ENCODE data around the gene SRGAP3. TPM values are rescaled to one million over a fixed set of nuclear protein-coding genes. Genes with fewer than 3 reads are reported as not detected.
"Not testable (repeated sequence)": the region's sequence is repeated elsewhere in the genome, so short reads cannot be mapped to it uniquely, and the experiment has no call there.

The SRGAP3 gene
- total and polyA plus RNA-seq, 8 donors: 0.31 to 31.7 (median 5.8) TPM

DNA sequence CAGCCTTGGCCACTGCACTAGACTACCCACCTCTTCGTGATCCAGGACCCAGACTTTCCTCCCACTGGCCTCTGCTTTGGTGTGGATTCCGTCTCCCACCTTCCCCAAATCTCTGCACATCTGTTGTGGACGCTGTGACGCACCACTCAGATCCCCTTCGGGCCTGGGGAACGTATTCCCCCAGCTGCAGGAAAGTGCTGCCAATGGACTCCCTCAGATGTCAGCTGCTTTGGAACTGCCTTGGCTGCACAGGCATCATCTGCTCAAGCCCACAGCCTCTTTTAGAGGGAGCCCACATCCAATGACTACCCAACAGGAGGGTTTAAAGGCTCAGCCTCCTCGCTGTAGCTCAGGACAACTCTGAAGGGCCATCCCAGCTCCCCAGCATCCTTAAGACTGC is 152.0 kb downstream of the SRGAP3 start:
- intact Hi-C loops (cut with DNase I; ENCODE audit: low total_unique reads): no loop called here
- Histone ChIP-seq H3K27me3 (no peaks in the 10 kb centered on the region), H3K9me3 (no peaks in the 10 kb centered on the region), H3K36me3 (no peaks in the 10 kb centered on the region), H3K4me3 (no peak overlapping the region), H3K4me1 (peaks cover 0 to 14% (median 3%) of the 10 kb centered on the region in 4 donors), H3K27ac (no peak overlapping the region)
- DNase-seq: no peak
- 82 to 96% (median 88%) methylated on average over 4 to 7 of the region's 7 CpGs for WGBS, 5 donors
- no peak for TF ChIP-seq POLR2AphosphoS5 (IDR thresholded peaks at IDR 0.05)
- TF ChIP-seq CTCF (IDR thresholded peaks at IDR 0.05): no peak
- TF ChIP-seq POLR2A (IDR thresholded peaks at IDR 0.05): no peak
- TF ChIP-seq EP300 (IDR thresholded peaks at IDR 0.05): no peak

DNA sequence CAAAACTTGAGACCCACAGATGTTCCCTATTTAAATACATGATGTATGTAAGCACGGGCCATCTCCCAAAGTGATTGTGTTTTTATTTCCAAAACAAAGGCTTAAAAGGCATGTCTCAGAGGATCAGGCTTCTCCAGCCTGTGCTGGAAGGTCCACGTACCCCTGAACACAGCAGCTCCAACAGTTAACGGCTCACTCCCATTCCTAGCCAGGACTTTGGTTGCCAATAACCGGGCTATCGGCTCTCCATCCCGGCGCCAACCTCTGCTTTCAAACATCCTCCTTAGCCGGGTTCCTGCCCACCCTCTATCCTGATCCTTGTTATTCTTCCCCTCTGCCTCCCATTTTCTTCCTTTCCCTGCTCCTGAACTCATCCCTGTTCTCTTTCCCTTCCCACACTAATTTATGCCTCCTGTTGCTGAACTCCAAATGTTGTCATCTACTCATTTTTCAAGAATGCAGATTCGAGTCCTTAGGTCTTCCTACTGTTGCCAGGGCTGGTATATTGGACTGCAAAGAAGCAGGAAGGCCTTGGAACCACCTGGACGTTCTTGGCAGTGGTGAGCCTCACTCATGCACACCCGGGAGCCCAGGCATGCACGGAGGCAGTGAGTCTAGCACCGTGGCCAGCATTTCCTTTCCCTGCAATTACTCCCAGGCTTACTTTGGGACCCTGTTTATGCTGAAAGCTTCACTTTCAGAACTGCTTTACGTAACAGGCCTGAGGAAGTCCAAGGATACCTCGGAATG is 157.8 kb downstream of the SRGAP3 start:
- no peak overlapping the region for H3K4me3 ChIP-seq
- H3K27ac ChIP-seq: no peak overlapping the region
- no peaks in the 10 kb centered on the region for H3K36me3 ChIP-seq
- TF ChIP-seq CTCF (IDR thresholded peaks at IDR 0.05): no peak
- TF ChIP-seq POLR2AphosphoS5 (IDR thresholded peaks at IDR 0.05): no peak
- TF ChIP-seq EP300 (IDR thresholded peaks at IDR 0.05): no peak
- TF ChIP-seq POLR2A (IDR thresholded peaks at IDR 0.05): no peak
- H3K27me3 ChIP-seq: no peaks in the 10 kb centered on the region
- WGBS, 5 donors: 56 to 74% (median 61%) methylated on average over 15 of the region's 15 CpGs
- peak in 1 of 2 donors; percentile 42 for DNase-seq
- intact Hi-C loops (cut with DNase I; ENCODE audit: low total_unique reads): no loop called here
- peaks cover 14 to 27% (median 25%) of the 10 kb centered on the region in 4 donors for H3K4me1 ChIP-seq
- H3K9me3 ChIP-seq: no peaks in the 10 kb centered on the region

DNA sequence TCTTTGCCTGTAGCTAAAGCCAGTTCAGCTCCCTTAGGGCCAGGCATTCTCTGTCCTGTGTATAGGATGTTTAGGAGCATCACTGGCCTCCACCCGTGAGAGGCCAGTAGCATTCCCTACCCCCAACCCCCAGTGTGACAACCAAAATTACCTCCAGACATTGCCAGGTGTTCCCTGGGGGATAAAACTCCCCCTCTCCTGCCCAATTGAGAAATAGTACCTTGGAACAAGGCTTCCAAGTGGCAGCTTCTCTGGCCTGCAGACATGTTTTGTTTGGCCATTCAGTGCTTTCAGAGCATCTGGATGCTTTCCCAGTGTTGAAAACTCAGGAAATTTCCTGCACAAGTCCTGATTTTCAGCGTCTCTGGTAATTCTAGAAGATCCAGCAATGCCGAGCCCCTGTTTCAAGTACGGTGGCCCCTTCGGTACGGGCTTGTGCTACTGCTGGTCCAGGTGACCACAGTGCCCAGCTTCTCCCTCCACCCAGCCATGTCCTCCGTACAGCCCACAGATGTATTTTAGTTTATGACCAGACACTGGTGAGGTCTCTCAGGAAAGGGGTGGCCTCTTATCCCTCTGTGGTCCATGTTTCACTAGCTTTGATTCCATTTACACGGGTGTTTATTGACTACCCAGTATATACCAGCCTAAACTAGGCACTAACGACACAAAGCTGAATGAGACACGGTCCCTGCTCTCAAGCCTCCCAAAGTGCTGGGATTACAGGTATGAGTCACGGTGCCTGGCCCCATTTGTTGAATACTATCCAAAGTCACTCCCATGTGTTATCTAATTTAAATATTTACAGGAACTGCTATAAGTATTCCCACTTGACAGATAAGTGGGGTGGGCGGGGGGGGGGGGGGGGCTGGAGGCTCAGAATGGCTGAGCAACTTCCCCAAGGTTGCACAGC is 160.7 kb downstream of the SRGAP3 start:
- DNase-seq: peak; percentile 75 to 85
- no peaks in the 10 kb centered on the region for H3K9me3 ChIP-seq
- H3K4me1 ChIP-seq: peaks cover 14 to 27% (median 25%) of the 10 kb centered on the region in 4 donors
- intact Hi-C loops (cut with DNase I; ENCODE audit: low total_unique reads): no loop called here
- no peak overlapping the region for H3K4me3 ChIP-seq
- H3K36me3 ChIP-seq: no peaks in the 10 kb centered on the region
- TF ChIP-seq CTCF (IDR thresholded peaks at IDR 0.05) (no peak), POLR2AphosphoS5 (IDR thresholded peaks at IDR 0.05) (peak in 2 of 3 donors; percentile 75 to 80), EP300 (IDR thresholded peaks at IDR 0.05) (no peak)
- peak overlapping the region; percentile 55 to 73 (median 66) for H3K27ac ChIP-seq
- 24 to 51% (median 30%) methylated on average over 12 of the region's 12 CpGs for WGBS, 5 donors
- no peaks in the 10 kb centered on the region for H3K27me3 ChIP-seq

DNA sequence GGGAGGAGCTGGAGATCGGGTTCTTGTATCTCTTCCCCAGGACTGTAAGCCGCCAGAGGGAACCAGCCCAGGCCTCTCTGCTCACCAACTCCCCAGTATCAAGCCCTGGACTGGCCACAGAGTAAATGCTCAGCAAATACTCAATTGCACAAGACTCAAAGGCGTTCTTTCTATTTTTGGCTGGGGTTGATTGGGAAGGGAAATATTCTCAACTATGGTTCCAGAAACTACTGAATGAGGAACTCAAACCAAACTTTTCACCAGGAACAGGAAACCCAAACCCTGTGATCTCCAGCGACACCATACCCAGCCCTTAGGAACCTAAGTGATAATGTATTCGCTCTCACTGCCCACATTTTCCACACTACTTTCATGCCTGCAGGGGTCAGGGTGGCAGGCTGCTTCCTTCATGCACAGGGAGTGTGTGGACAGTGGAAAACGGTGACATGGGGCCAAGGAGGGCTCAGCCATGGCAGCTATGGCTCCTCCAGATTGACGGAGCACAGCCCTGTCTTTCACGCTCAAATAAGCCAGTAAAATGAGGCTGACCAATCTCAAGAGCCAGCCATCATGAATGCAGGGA is 161.5 kb downstream of the SRGAP3 start:
- Histone ChIP-seq H3K4me3 (no peak overlapping the region), H3K27me3 (no peaks in the 10 kb centered on the region), H3K27ac (peak overlapping the region; percentile 55 to 73 (median 66)), H3K36me3 (no peaks in the 10 kb centered on the region), H3K4me1 (peaks cover 14 to 27% (median 25%) of the 10 kb centered on the region in 4 donors), H3K9me3 (no peaks in the 10 kb centered on the region)
- peak in 1 of 2 donors; percentile 19 for DNase-seq
- 58 to 76% (median 69%) methylated on average over 8 of the region's 8 CpGs for WGBS, 5 donors
- no peak for TF ChIP-seq POLR2AphosphoS5 (IDR thresholded peaks at IDR 0.05)
- TF ChIP-seq EP300 (IDR thresholded peaks at IDR 0.05): no peak
- TF ChIP-seq POLR2A (IDR thresholded peaks at IDR 0.05): no peak
- TF ChIP-seq CTCF (IDR thresholded peaks at IDR 0.05): no peak
- intact Hi-C loops (cut with DNase I; ENCODE audit: low total_unique reads): no loop called here

DNA sequence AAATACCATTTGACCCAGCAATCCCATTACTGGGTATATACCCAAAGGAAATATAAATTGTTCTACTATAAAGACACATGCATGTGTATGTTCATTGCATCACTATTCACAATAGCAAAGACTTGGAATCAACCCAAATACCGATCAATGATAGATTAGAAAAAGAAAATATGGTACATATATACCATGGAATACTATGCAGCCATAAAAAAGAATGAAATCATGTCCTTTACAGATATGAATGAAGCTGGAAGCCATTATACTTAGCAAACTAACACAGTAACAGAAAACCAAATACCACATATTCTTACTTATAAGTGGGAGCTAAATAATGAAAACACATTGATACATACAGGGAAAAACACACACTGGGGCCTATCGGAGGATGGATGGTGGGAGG is 164.0 kb downstream of the SRGAP3 start:
- H3K9me3 ChIP-seq; DNase-seq; H3K27me3 ChIP-seq; H3K27ac ChIP-seq; H3K36me3 ChIP-seq; intact Hi-C loops (cut with DNase I; ENCODE audit: low total_unique reads); H3K4me3 ChIP-seq: not testable (repeated sequence)
- peaks cover 14 to 27% (median 25%) of the 10 kb centered on the region in 4 donors for H3K4me1 ChIP-seq
- WGBS, 5 donors: 43 to 93% (median 69%) methylated on average over 2 of the region's 2 CpGs
